GM21526 (cell line): ENCODE results near the gene CSNK1D.

ENCODE experiments used
- ATAC-seq: cut with Tn5 transposase; IDR thresholded peaks from one replicate; pipeline ENCODE4 v1.9.1; 2021; ENCODE audit warnings: moderate library complexity; ENCODE audit not compliant: unreplicated experiment, low FRiP score

The CSNK1D gene

GRCh38 chr17:82296511-82297279 is 23.2 kb upstream of the CSNK1D start:
- ATAC-seq = no peak

- ATAC-seq = no peak
These were observed 21.9 kb upstream of the CSNK1D start for GRCh38 chr17:82295472-82295814.

GRCh38 chr17:82294064-82294773 is 20.7 kb upstream of the CSNK1D start:
- no peak for ATAC-seq

GRCh38 chr17:82292251-82293154 is 19.0 kb upstream of the CSNK1D start:
- peak; percentile 91 for ATAC-seq

- no peak for ATAC-seq
These were observed 18.2 kb upstream of the CSNK1D start for GRCh38 chr17:82291582-82292250.

- ATAC-seq = no peak
These were observed 14.6 kb upstream of the CSNK1D start for GRCh38 chr17:82287868-82288801.

GRCh38 chr17:82287013-82287867 is 13.7 kb upstream of the CSNK1D start:
- no peak for ATAC-seq

- no peak for ATAC-seq
These were observed 11.6 kb upstream of the CSNK1D start for GRCh38 chr17:82285141-82285540.

GRCh38 chr17:82283208-82283749 is 9.8 kb upstream of the CSNK1D start:
- no peak for ATAC-seq

GRCh38 chr17:82282239-82283207 is 9.0 kb upstream of the CSNK1D start:
- ATAC-seq = no peak

- no peak for ATAC-seq
These were observed 8.2 kb upstream of the CSNK1D start for GRCh38 chr17:82281502-82282238.

- ATAC-seq = no peak
These were observed 7.6 kb upstream of the CSNK1D start for GRCh38 chr17:82281076-82281475.

- ATAC-seq = no peak
These were observed 7.0 kb upstream of the CSNK1D start for GRCh38 chr17:82280537-82280936.

GRCh38 chr17:82278786-82279391 is 5.4 kb upstream of the CSNK1D start:
- ATAC-seq = no peak

GRCh38 chr17:82278308-82278707 is 4.8 kb upstream of the CSNK1D start:
- ATAC-seq = no peak

- ATAC-seq = no peak
These were observed 4.4 kb upstream of the CSNK1D start for GRCh38 chr17:82277851-82278250.
